Nephron (organoid): Measurements from ENCODE around the gene KLHDC9.

Source experiments
- H3K27ac Mint-ChIP-seq, 3 experiments: 2 replicates each; pipeline ENCODE4 v1.8.0; 2020; ENCODE audit warnings: mixed read lengths in 3 of 3, mild to moderate bottlenecking in 2 of 3, moderate library complexity in 1 of 3
- H3K27me3 Mint-ChIP-seq: 2 replicates; pipeline ENCODE4 v1.8.0; 2021; ENCODE audit warnings: low read depth, mild to moderate bottlenecking, moderate library complexity, mixed read lengths
- H3K36me3 Mint-ChIP-seq: 2 replicates; pipeline ENCODE4 v1.8.0; 2020; ENCODE audit warnings: low read depth, mixed read lengths
- H3K4me1 Mint-ChIP-seq: 2 replicates; pipeline ENCODE4 v1.8.0; 2020; ENCODE audit warnings: mixed read lengths
- H3K4me3 Mint-ChIP-seq, 3 experiments: 2 replicates each; pipeline ENCODE4 v1.8.0; 2020; ENCODE audit warnings: mild to moderate bottlenecking in 3 of 3, mixed read lengths in 3 of 3, moderate library complexity in 2 of 3
- H3K9me3 Mint-ChIP-seq: 2 replicates; pipeline ENCODE4 v1.8.0; 2020; ENCODE audit warnings: mixed read lengths
- CTCF ChIP-seq, 3 experiments: fragments of 200-600 bp; sonication (generic); IDR thresholded peaks; one replicate each; pipeline ENCODE4 v1.5.0; 2021; ENCODE audit warnings: antibody characterized with exemption in 3 of 3; ENCODE audit not compliant: unreplicated experiment in 3 of 3

KLHDC9 gene

GRCh38 chr1:161073474-161074121 is 24.6 kb upstream of the KLHDC9 start:
- TF ChIP-seq CTCF (IDR thresholded peaks at IDR 0.05; ENCODE audit: unreplicated experiment in 3 of 3), result no peak
- no peaks in the 10 kb centered on the region for H3K9me3 Mint-ChIP-seq

GRCh38 chr1:161074676-161075368 is 23.3 kb upstream of the KLHDC9 start:
- Mint-ChIP-seq H3K9me3 (no peaks in the 10 kb centered on the region), H3K36me3 (no peaks in the 10 kb centered on the region), H3K4me3 (no peak overlapping the region), H3K27ac (no peak overlapping the region), H3K27me3 (peaks cover 7% of the 10 kb centered on the region), H3K4me1 (no peaks in the 10 kb centered on the region)
- no peak for TF ChIP-seq CTCF (IDR thresholded peaks at IDR 0.05; ENCODE audit: unreplicated experiment in 3 of 3)

More at GRCh38 chr1:161073474-161074121, 24.6 kb upstream of the KLHDC9 start:
- no peaks in the 10 kb centered on the region for H3K36me3 Mint-ChIP-seq
- no peaks in the 10 kb centered on the region for H3K4me1 Mint-ChIP-seq
- peaks cover 7% of the 10 kb centered on the region for H3K27me3 Mint-ChIP-seq
- H3K27ac Mint-ChIP-seq, result no peak overlapping the region
- H3K4me3 Mint-ChIP-seq, result no peak overlapping the region

GRCh38 chr1:161076410-161076809 is 21.8 kb upstream of the KLHDC9 start:
- H3K4me1 Mint-ChIP-seq, result no peaks in the 10 kb centered on the region
- no peaks in the 10 kb centered on the region for H3K36me3 Mint-ChIP-seq
- H3K27ac Mint-ChIP-seq, result no peak overlapping the region
- H3K9me3 Mint-ChIP-seq, result no peaks in the 10 kb centered on the region
- H3K27me3 Mint-ChIP-seq, result peaks cover 7% of the 10 kb centered on the region
- TF ChIP-seq CTCF (IDR thresholded peaks at IDR 0.05; ENCODE audit: unreplicated experiment in 3 of 3), result no peak
- H3K4me3 Mint-ChIP-seq, result no peak overlapping the region

- Mint-ChIP-seq H3K27me3 (peaks cover 7% of the 10 kb centered on the region), H3K27ac (no peak overlapping the region)
Observed at GRCh38 chr1:161077426-161077825, 20.7 kb upstream of the KLHDC9 start.

GRCh38 chr1:161079436-161080110 is 18.6 kb upstream of the KLHDC9 start:
- H3K9me3 Mint-ChIP-seq, result no peaks in the 10 kb centered on the region
- TF ChIP-seq CTCF (IDR thresholded peaks at IDR 0.05; ENCODE audit: unreplicated experiment in 3 of 3), result no peak
- no peaks in the 10 kb centered on the region for H3K36me3 Mint-ChIP-seq
- H3K27ac Mint-ChIP-seq, result no peak overlapping the region
- H3K27me3 Mint-ChIP-seq, result no peaks in the 10 kb centered on the region
- no peak overlapping the region for H3K4me3 Mint-ChIP-seq
- H3K4me1 Mint-ChIP-seq, result no peaks in the 10 kb centered on the region

More at GRCh38 chr1:161077426-161077825, 20.7 kb upstream of the KLHDC9 start:
- Mint-ChIP-seq H3K36me3 (no peaks in the 10 kb centered on the region), H3K4me3 (no peak overlapping the region), H3K4me1 (no peaks in the 10 kb centered on the region), H3K9me3 (no peaks in the 10 kb centered on the region)
- TF ChIP-seq CTCF (IDR thresholded peaks at IDR 0.05; ENCODE audit: unreplicated experiment in 3 of 3), result no peak
